B cell (primary cell): Measurements from ENCODE around the gene UAP1L1. TPM values are rescaled to one million over a fixed set of nuclear protein-coding genes. Genes with fewer than 3 reads are reported as not detected.

Experiments used
- ATAC-seq: fragments of 200-7000 bp; cut with Tn5 transposase; one replicate; pipeline ENCODE4 v1.10.0; 2021; ENCODE audit warnings: low read depth, mild to moderate bottlenecking, moderate number of reproducible peaks, moderate library complexity
- CTCF ChIA-PET: fragments of 350-600 bp; sonication (Branson Sonifier 250); formaldehyde crosslinking; loops from one replicate; lab custom pipeline; 2021; ENCODE audit warnings: antibody characterized with exemption, inconsistent platforms; lab: Charles Lee
- POLR2A ChIA-PET: fragments of 350-600 bp; sonication (Branson Sonifier 250); formaldehyde crosslinking; loops from one replicate; lab custom pipeline; 2021; ENCODE audit warnings: antibody characterized with exemption; lab: Charles Lee
- DNase-seq: peaks from one replicate; pipeline ENCODE4 v3.0.0; 2013
- H2AFZ ChIP-seq: 2 replicates; pipeline ENCODE4 v1.6.1; 2012; ENCODE audit warnings: mild to moderate bottlenecking, low read depth, low read length; ENCODE audit not compliant: insufficient read depth, poor library complexity, severe bottlenecking
- H3K27ac ChIP-seq, 2 donors: 1 replicate in 1 of 2; 2 replicates in 1 of 2; pipeline ENCODE4 v1.5.1; 2012 to 2013; ENCODE audit warnings: low read length in 2 of 2, mild to moderate bottlenecking in 2 of 2, moderate library complexity in 1 of 2
- H3K27me3 ChIP-seq, 4 experiments: fragments of 200-600 bp in 1 of 4; sonication (generic) in 1 of 4; replicated peaks in 1 of 4; 1 replicate in 2 of 4; 2 replicates in 2 of 4; pipeline versions ENCODE4 v1.6.1 to v1.7.0; 2013 to 2016; ENCODE audit warnings: low read length in 3 of 4, mild to moderate bottlenecking in 2 of 4, mixed read lengths in 1 of 4, moderate library complexity in 1 of 4; ENCODE audit not compliant: insufficient read depth in 4 of 4, control insufficient read depth in 3 of 4; ENCODE audit errors: control extremely low read depth in 1 of 4
- H3K36me3 ChIP-seq, 2 experiments: replicated peaks in 1 of 2; 1 replicate in 1 of 2; 2 replicates in 1 of 2; pipeline versions ENCODE4 v1.6.1 to v1.7.1; 2013; ENCODE audit warnings: low read length in 1 of 2; ENCODE audit not compliant: insufficient read depth in 2 of 2, control insufficient read depth in 1 of 2; ENCODE audit errors: control extremely low read depth in 1 of 2, extremely low read depth in 1 of 2
- H3K4me1 ChIP-seq, 2 donors: fragments of 200-600 bp in 1 of 2; sonication (generic) in 1 of 2; 1 replicate in 1 of 2; 2 replicates in 1 of 2; pipeline versions ENCODE4 v1.5.1 to v1.6.1; 2013 to 2017; ENCODE audit warnings: low read length in 2 of 2; ENCODE audit not compliant: control insufficient read depth in 2 of 2, insufficient read depth in 2 of 2
- H3K4me2 ChIP-seq: replicated peaks from 2 replicates; pipeline ENCODE3; 2012; ENCODE audit warnings: mild to moderate bottlenecking, low read depth, low read length; ENCODE audit not compliant: poor library complexity, severe bottlenecking
- H3K4me3 ChIP-seq, 5 experiments: fragments of 200-600 bp in 1 of 5; sonication (generic) in 1 of 5; 1 replicate in 3 of 5; 2 replicates in 2 of 5; pipeline versions ENCODE4 v1.5.1 to v1.7.0; 2011 to 2016; ENCODE audit warnings: low read length in 4 of 5, mild to moderate bottlenecking in 4 of 5, low read depth in 2 of 5, control low read depth in 1 of 5, moderate library complexity in 1 of 5; ENCODE audit not compliant: insufficient read depth in 1 of 5; ENCODE audit errors: control extremely low read depth in 1 of 5, extremely low read depth in 1 of 5
- H3K79me2 ChIP-seq: fragments of 200-600 bp; sonication (generic); one replicate; pipeline ENCODE4 v1.6.0; 2016; ENCODE audit warnings: low read length; ENCODE audit not compliant: control insufficient read depth, insufficient read depth
- H3K9ac ChIP-seq: fragments of 200-600 bp; sonication (generic); 2 replicates; pipeline ENCODE4 v1.6.1; 2017; ENCODE audit warnings: mild to moderate bottlenecking, low read length, moderate library complexity
- H3K9me3 ChIP-seq, 3 donors: one replicate each; pipeline versions ENCODE4 v1.6.1 to v1.7.1; 2013; ENCODE audit warnings: low read length in 2 of 3; ENCODE audit not compliant: control insufficient read depth in 2 of 3, insufficient read depth in 1 of 3; ENCODE audit errors: control extremely low read depth in 1 of 3
- H4K20me1 ChIP-seq: 2 replicates; pipeline ENCODE4 v1.6.0; 2012; ENCODE audit warnings: mild to moderate bottlenecking, low read length; ENCODE audit not compliant: insufficient read depth, control insufficient read depth, poor library complexity, severe bottlenecking
- H3K27ac Mint-ChIP-seq: one replicate; pipeline ENCODE4 v1.8.0; 2021; ENCODE audit warnings: mixed read lengths
- H3K27me3 Mint-ChIP-seq: one replicate; pipeline ENCODE4 v1.8.0; 2021; ENCODE audit warnings: mixed read lengths
- H3K4me1 Mint-ChIP-seq: one replicate; pipeline ENCODE4 v1.8.0; 2021; ENCODE audit warnings: mixed read lengths
- H3K4me3 Mint-ChIP-seq: one replicate; pipeline ENCODE4 v1.8.0; 2021; ENCODE audit warnings: mixed read lengths
- H3K9me3 Mint-ChIP-seq: one replicate; pipeline ENCODE4 v1.8.0; 2022; ENCODE audit warnings: mixed read lengths; ENCODE audit not compliant: insufficient read depth
- CTCF ChIP-seq: fragments of 200-600 bp; IDR thresholded peaks from one replicate; pipeline ENCODE4 v1.8.0; 2022; ENCODE audit warnings: antibody characterized with exemption, mild to moderate bottlenecking
- EZH2 ChIP-seq: IDR thresholded peaks from 2 replicates; pipeline ENCODE4 v1.6.1; 2012; ENCODE audit warnings: borderline replicate concordance, low read depth, mild to moderate bottlenecking, moderate library complexity, low read length; ENCODE audit not compliant: insufficient read depth, poor library complexity, severe bottlenecking
- WGBS: methylation state at CpG from one replicate; pipeline ENCODE4 v1.1.5; 2013; ENCODE audit warnings: missing lambda C conversion rate; ENCODE audit not compliant: insufficient coverage; 5-methylcytosine and 5-hydroxymethylcytosine counted together
- intact Hi-C: fragments of 100-400 bp; cut with micrococcal nuclease; formaldehyde crosslinking; loops from one replicate; pipeline ENCODE4 v1.10.0; 2022
- polyA plus RNA-seq: library from polyadenylated mRNA; depleted of rRNA; stranded (reverse); fragments of >200 nt; gene quantifications from 2 replicates; pipeline ENCODE4 v1.2.3, GENCODE V29; 2012
- total RNA-seq, 2 donors: library from RNA; stranded (reverse); fragments of 120-200 nt in 1 of 2; gene quantifications; 1 replicate in 1 of 2; 2 replicates in 1 of 2; pipeline versions ENCODE4 v1.2.3 to v1.2.4, GENCODE V29; 2013 to 2022

The UAP1L1 gene
- total and polyA plus RNA-seq, 2 donors (not counting 1 experiment from before 2014, with no cell fraction given), result 29.1 to 47.6 TPM

GRCh38 chr9:137077758-137078693, 709 bp downstream of the UAP1L1 start:
- H4K20me1 ChIP-seq, result peaks cover 26% of the 10 kb centered on the region
- intact Hi-C loops, result loop anchor here (1.0 kb wide), 1 partner anchor 8 kb away; the partner anchor contains the start of gene MAN1B1
- peaks cover 12% of the 10 kb centered on the region for H3K79me2 ChIP-seq
- peak overlapping the region; percentile 13 to 75 (median 66) for H3K4me3 ChIP-seq
- ChIA-PET POLR2A (interaction anchor here (0.5 to 2.0 kb wide), 4 partner anchors 8 to 213 kb away, joined by 3 to 17 read pairs (median 5); partner anchors contain the start of genes MAN1B1 and PAXX), CTCF (interaction anchor here (1.6 to 2.8 kb wide), 3 partner anchors 8 to 11 kb away, joined by 6 to 13 read pairs (median 12); partner anchors contain the start of gene MAN1B1)
- no peaks in the 10 kb centered on the region for H3K9me3 Mint-ChIP-seq
- DNase-seq (peak; percentile 69), ATAC-seq (peak; percentile 28)
- peak overlapping the region; percentile 66 for H2AFZ ChIP-seq
- no peaks in the 10 kb centered on the region for H3K27me3 ChIP-seq
- H3K27me3 Mint-ChIP-seq, result no peaks in the 10 kb centered on the region
- no peaks in the 10 kb centered on the region for H3K9me3 ChIP-seq
- TF ChIP-seq EZH2, result no peak
- no peak for TF ChIP-seq CTCF
- H3K4me2 ChIP-seq, result peak overlapping the region; percentile 96
- peaks cover 22% of the 10 kb centered on the region for H3K4me1 Mint-ChIP-seq
- H3K4me1 ChIP-seq, result peaks cover 11 to 25% of the 10 kb centered on the region in 2 donors
- H3K9ac ChIP-seq, result peak overlapping the region; percentile 75
- H3K27ac ChIP-seq, result peak overlapping the region; percentile 15 to 82
- H3K36me3 ChIP-seq, result peaks cover 0 to 29% of the 10 kb centered on the region in 2 experiments
- H3K4me3 Mint-ChIP-seq, result peak overlapping the region; percentile 81
- 22% methylated on average over 76 of the region's 76 CpGs for WGBS
- peak overlapping the region; percentile 82 for H3K27ac Mint-ChIP-seq
